GM12891 (cell line): ENCODE results near the gene NEDD4L.

Experiments
- PAX5 ChIP-seq: IDR thresholded peaks from 2 replicates; pipeline ENCODE4 v1.6.1; 2011; ENCODE audit warnings: low read length, moderate library complexity, mild to moderate bottlenecking; ENCODE audit not compliant: insufficient read depth, severe bottlenecking
- POLR2A ChIP-seq: IDR thresholded peaks from 2 replicates; pipeline ENCODE4 v1.6.1; 2011; ENCODE audit warnings: low read depth, low read length, control low read depth
- POLR2AphosphoS5 ChIP-seq: IDR thresholded peaks from 2 replicates; pipeline ENCODE4 v1.6.1; 2011; ENCODE audit warnings: low read depth, low read length, control low read depth
- SPI1 ChIP-seq: IDR thresholded peaks from 2 replicates; pipeline ENCODE4 v1.6.1; 2011; ENCODE audit warnings: low read depth, low read length, control low read depth
- TAF1 ChIP-seq: IDR thresholded peaks from 2 replicates; pipeline ENCODE4 v1.6.1; 2011; ENCODE audit warnings: low read depth, low read length, control low read depth

- TF ChIP-seq TAF1 (no peak), POLR2A (no peak), POLR2AphosphoS5 (no peak), SPI1 (no peak), PAX5 (no peak)
Observed at GRCh38 chr18:58230438-58231179, 186.6 kb downstream of the NEDD4L start.
